HEK293 (cell line): ENCODE data around the gene KIF11.

Source experiments
- BCL11B ChIP-seq: fragments of 450-650 bp; formaldehyde crosslinking; IDR thresholded peaks from 2 replicates; pipeline ENCODE4 v1.5.1; 2016; ENCODE audit warnings: low read depth, missing biosample characterization, missing genetic modification characterization
- FEZF1 ChIP-seq: fragments of 450-650 bp; formaldehyde crosslinking; IDR thresholded peaks from 2 replicates; pipeline ENCODE4 v1.5.1; 2016; ENCODE audit warnings: missing biosample characterization, missing genetic modification characterization
- KLF10 ChIP-seq: fragments of 450-650 bp; IDR thresholded peaks from 2 replicates; pipeline ENCODE4 v1.5.1; 2018; ENCODE audit warnings: missing biosample characterization, mild to moderate bottlenecking, missing genetic modification characterization
- KLF16 ChIP-seq: fragments of 450-650 bp; formaldehyde crosslinking; IDR thresholded peaks from 2 replicates; pipeline ENCODE4 v1.5.1; 2017; ENCODE audit warnings: missing biosample characterization, missing genetic modification characterization
- RBAK ChIP-seq: fragments of 450-650 bp; formaldehyde crosslinking; IDR thresholded peaks from 2 replicates; pipeline ENCODE4 v1.5.1; 2016; ENCODE audit warnings: missing biosample characterization, missing genetic modification characterization
- SP3 ChIP-seq: fragments of 450-650 bp; formaldehyde crosslinking; IDR thresholded peaks from 2 replicates; pipeline ENCODE4 v1.5.1; 2016; ENCODE audit warnings: missing biosample characterization, missing genetic modification characterization
- WT1 ChIP-seq: fragments of 450-650 bp; formaldehyde crosslinking; IDR thresholded peaks from 2 replicates; pipeline ENCODE4 v1.5.1; 2016; ENCODE audit warnings: missing biosample characterization, missing genetic modification characterization
- ZFP69B ChIP-seq: fragments of 450-650 bp; formaldehyde crosslinking; IDR thresholded peaks from 2 replicates; pipeline ENCODE4 v1.5.1; 2016; ENCODE audit warnings: missing biosample characterization, missing genetic modification characterization
- ZNF146 ChIP-seq: fragments of 450-650 bp; formaldehyde crosslinking; IDR thresholded peaks from 2 replicates; pipeline ENCODE4 v1.5.1; 2016; ENCODE audit warnings: missing biosample characterization, missing genetic modification characterization
- ZNF155 ChIP-seq: fragments of 450-650 bp; formaldehyde crosslinking; IDR thresholded peaks from 2 replicates; pipeline ENCODE4 v1.5.1; 2016; ENCODE audit warnings: missing biosample characterization, missing genetic modification characterization
- ZNF24 ChIP-seq: fragments of 450-650 bp; formaldehyde crosslinking; IDR thresholded peaks from 2 replicates; pipeline ENCODE4 v1.5.1; 2016; ENCODE audit warnings: missing biosample characterization, missing genetic modification characterization
- TF ChIP-seq, protein P1 (sequence below): fragments of 450-650 bp; formaldehyde crosslinking; IDR thresholded peaks from 2 replicates; pipeline ENCODE4 v1.5.1; 2017; ENCODE audit warnings: missing biosample characterization, mild to moderate bottlenecking, missing genetic modification characterization, moderate library complexity
- TF ChIP-seq, protein P2 (sequence below): fragments of 450-650 bp; formaldehyde crosslinking; IDR thresholded peaks from 2 replicates; pipeline ENCODE4 v1.5.1; 2016; ENCODE audit warnings: missing biosample characterization, missing genetic modification characterization
- TF ChIP-seq, protein P3 (sequence below): fragments of 450-650 bp; formaldehyde crosslinking; IDR thresholded peaks from 2 replicates; pipeline ENCODE4 v1.5.1; 2016; ENCODE audit warnings: missing biosample characterization, missing genetic modification characterization, borderline replicate concordance
- TF ChIP-seq, protein P4 (sequence below): fragments of 450-650 bp; formaldehyde crosslinking; conservative IDR thresholded peaks from 2 replicates; pipeline ENCODE4 v1.5.1; 2016; ENCODE audit warnings: low read depth, missing biosample characterization, missing genetic modification characterization
- TF ChIP-seq, protein P5 (sequence below): fragments of 450-650 bp; formaldehyde crosslinking; IDR thresholded peaks from 2 replicates; pipeline ENCODE4 v1.5.1; 2016; ENCODE audit warnings: missing biosample characterization, missing genetic modification characterization
- TF ChIP-seq, protein P6 (sequence below): fragments of 450-650 bp; formaldehyde crosslinking; IDR thresholded peaks from 2 replicates; pipeline ENCODE4 v1.5.1; 2017; ENCODE audit warnings: missing biosample characterization, missing genetic modification characterization
- TF ChIP-seq, protein P7 (sequence below): fragments of 450-650 bp; formaldehyde crosslinking; conservative IDR thresholded peaks from 2 replicates; pipeline ENCODE4 v1.5.1; 2016; ENCODE audit warnings: low read depth, missing biosample characterization, missing genetic modification characterization

Gene KIF11

DNA sequence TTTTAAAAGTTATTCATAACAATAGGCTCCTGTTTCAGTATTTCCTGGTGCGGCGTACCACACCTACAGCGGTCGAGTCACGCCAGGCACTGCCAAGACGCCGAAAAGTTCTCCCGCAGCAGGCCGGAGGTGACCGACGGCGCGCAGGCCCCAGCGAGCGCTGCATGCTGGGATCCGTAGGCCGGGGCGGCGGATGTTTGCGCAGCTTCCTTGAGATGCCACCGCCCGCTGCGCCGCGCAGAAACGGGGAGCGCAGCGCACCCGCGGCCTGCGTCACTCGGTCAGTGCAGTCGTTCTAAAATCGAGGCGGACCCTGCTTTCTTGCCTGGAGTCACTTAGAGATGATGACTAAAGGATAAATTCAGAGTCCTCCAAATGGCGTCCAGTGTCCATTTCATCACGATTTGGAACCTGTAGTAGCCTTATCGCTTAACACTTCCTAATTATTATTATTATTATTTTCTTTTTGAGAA, 1.3 kb upstream of the KIF11 start (continued):
- TF ChIP-seq, protein P1, sequence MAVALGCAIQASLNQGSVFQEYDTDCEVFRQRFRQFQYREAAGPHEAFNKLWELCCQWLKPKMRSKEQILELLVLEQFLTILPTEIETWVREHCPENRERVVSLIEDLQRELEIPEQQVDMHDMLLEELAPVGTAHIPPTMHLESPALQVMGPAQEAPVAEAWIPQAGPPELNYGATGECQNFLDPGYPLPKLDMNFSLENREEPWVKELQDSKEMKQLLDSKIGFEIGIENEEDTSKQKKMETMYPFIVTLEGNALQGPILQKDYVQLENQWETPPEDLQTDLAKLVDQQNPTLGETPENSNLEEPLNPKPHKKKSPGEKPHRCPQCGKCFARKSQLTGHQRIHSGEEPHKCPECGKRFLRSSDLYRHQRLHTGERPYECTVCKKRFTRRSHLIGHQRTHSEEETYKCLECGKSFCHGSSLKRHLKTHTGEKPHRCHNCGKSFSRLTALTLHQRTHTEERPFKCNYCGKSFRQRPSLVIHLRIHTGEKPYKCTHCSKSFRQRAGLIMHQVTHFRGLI (tag by site-specific recombination): no peak
- TF ChIP-seq WT1 (tag by site-specific recombination) (no peak), ZFP69B (tag by site-specific recombination) (0 out of 2 replicates have a peak, but pooled peaks have one; percentile 34), BCL11B (no peak), FEZF1 (tag by site-specific recombination) (no peak), KLF16 (tag by site-specific recombination) (peak; percentile 36), RBAK (tag by site-specific recombination) (no peak), ZNF155 (tag by site-specific recombination) (no peak), ZNF146 (no peak), ZNF24 (tag by site-specific recombination) (no peak), SP3 (tag by site-specific recombination) (peak; percentile 64), KLF10 (tag by site-specific recombination) (no peak; the same call in 1 of the 2 replicates)
- TF ChIP-seq, protein P2, sequence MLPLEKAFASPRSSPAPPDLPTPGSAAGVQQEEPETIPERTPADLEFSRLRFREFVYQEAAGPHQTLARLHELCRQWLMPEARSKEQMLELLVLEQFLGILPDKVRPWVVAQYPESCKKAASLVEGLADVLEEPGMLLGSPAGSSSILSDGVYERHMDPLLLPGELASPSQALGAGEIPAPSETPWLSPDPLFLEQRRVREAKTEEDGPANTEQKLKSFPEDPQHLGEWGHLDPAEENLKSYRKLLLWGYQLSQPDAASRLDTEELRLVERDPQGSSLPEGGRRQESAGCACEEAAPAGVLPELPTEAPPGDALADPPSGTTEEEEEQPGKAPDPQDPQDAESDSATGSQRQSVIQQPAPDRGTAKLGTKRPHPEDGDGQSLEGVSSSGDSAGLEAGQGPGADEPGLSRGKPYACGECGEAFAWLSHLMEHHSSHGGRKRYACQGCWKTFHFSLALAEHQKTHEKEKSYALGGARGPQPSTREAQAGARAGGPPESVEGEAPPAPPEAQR (tag by site-specific recombination): no peak
- TF ChIP-seq, protein P3, sequence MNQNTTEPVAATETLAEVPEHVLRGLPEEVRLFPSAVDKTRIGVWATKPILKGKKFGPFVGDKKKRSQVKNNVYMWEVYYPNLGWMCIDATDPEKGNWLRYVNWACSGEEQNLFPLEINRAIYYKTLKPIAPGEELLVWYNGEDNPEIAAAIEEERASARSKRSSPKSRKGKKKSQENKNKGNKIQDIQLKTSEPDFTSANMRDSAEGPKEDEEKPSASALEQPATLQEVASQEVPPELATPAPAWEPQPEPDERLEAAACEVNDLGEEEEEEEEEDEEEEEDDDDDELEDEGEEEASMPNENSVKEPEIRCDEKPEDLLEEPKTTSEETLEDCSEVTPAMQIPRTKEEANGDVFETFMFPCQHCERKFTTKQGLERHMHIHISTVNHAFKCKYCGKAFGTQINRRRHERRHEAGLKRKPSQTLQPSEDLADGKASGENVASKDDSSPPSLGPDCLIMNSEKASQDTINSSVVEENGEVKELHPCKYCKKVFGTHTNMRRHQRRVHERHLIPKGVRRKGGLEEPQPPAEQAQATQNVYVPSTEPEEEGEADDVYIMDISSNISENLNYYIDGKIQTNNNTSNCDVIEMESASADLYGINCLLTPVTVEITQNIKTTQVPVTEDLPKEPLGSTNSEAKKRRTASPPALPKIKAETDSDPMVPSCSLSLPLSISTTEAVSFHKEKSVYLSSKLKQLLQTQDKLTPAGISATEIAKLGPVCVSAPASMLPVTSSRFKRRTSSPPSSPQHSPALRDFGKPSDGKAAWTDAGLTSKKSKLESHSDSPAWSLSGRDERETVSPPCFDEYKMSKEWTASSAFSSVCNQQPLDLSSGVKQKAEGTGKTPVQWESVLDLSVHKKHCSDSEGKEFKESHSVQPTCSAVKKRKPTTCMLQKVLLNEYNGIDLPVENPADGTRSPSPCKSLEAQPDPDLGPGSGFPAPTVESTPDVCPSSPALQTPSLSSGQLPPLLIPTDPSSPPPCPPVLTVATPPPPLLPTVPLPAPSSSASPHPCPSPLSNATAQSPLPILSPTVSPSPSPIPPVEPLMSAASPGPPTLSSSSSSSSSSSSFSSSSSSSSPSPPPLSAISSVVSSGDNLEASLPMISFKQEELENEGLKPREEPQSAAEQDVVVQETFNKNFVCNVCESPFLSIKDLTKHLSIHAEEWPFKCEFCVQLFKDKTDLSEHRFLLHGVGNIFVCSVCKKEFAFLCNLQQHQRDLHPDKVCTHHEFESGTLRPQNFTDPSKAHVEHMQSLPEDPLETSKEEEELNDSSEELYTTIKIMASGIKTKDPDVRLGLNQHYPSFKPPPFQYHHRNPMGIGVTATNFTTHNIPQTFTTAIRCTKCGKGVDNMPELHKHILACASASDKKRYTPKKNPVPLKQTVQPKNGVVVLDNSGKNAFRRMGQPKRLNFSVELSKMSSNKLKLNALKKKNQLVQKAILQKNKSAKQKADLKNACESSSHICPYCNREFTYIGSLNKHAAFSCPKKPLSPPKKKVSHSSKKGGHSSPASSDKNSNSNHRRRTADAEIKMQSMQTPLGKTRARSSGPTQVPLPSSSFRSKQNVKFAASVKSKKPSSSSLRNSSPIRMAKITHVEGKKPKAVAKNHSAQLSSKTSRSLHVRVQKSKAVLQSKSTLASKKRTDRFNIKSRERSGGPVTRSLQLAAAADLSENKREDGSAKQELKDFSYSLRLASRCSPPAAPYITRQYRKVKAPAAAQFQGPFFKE (tag by site-specific recombination): no peak
- TF ChIP-seq, protein P4, sequence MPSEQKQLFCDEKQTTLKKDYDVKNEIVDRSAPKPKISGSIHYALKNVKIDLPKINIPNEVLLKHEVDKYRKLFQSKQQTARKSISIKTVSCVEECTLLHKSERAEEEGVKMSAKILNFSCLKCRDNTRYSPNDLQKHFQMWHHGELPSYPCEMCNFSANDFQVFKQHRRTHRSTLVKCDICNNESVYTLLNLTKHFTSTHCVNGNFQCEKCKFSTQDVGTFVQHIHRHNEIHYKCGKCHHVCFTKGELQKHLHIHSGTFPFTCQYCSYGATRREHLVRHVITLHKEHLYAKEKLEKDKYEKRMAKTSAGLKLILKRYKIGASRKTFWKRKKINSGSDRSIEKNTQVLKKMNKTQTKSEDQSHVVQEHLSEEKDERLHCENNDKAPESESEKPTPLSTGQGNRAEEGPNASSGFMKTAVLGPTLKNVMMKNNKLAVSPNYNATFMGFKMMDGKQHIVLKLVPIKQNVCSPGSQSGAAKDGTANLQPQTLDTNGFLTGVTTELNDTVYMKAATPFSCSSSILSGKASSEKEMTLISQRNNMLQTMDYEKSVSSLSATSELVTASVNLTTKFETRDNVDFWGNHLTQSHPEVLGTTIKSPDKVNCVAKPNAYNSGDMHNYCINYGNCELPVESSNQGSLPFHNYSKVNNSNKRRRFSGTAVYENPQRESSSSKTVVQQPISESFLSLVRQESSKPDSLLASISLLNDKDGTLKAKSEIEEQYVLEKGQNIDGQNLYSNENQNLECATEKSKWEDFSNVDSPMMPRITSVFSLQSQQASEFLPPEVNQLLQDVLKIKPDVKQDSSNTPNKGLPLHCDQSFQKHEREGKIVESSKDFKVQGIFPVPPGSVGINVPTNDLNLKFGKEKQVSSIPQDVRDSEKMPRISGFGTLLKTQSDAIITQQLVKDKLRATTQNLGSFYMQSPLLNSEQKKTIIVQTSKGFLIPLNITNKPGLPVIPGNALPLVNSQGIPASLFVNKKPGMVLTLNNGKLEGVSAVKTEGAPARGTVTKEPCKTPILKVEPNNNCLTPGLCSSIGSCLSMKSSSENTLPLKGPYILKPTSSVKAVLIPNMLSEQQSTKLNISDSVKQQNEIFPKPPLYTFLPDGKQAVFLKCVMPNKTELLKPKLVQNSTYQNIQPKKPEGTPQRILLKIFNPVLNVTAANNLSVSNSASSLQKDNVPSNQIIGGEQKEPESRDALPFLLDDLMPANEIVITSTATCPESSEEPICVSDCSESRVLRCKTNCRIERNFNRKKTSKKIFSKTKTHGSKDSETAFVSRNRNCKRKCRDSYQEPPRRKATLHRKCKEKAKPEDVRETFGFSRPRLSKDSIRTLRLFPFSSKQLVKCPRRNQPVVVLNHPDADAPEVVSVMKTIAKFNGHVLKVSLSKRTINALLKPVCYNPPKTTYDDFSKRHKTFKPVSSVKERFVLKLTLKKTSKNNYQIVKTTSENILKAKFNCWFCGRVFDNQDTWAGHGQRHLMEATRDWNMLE (tag by site-specific recombination): 0 out of 2 replicates have a peak, but pooled peaks have one; percentile 14
- TF ChIP-seq, protein P5, sequence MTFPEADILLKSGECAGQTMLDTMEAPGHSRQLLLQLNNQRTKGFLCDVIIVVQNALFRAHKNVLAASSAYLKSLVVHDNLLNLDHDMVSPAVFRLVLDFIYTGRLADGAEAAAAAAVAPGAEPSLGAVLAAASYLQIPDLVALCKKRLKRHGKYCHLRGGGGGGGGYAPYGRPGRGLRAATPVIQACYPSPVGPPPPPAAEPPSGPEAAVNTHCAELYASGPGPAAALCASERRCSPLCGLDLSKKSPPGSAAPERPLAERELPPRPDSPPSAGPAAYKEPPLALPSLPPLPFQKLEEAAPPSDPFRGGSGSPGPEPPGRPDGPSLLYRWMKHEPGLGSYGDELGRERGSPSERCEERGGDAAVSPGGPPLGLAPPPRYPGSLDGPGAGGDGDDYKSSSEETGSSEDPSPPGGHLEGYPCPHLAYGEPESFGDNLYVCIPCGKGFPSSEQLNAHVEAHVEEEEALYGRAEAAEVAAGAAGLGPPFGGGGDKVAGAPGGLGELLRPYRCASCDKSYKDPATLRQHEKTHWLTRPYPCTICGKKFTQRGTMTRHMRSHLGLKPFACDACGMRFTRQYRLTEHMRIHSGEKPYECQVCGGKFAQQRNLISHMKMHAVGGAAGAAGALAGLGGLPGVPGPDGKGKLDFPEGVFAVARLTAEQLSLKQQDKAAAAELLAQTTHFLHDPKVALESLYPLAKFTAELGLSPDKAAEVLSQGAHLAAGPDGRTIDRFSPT: no peak
- TF ChIP-seq, protein P6, sequence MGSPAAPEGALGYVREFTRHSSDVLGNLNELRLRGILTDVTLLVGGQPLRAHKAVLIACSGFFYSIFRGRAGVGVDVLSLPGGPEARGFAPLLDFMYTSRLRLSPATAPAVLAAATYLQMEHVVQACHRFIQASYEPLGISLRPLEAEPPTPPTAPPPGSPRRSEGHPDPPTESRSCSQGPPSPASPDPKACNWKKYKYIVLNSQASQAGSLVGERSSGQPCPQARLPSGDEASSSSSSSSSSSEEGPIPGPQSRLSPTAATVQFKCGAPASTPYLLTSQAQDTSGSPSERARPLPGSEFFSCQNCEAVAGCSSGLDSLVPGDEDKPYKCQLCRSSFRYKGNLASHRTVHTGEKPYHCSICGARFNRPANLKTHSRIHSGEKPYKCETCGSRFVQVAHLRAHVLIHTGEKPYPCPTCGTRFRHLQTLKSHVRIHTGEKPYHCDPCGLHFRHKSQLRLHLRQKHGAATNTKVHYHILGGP (tag by site-specific recombination): no peak
- TF ChIP-seq, protein P7, sequence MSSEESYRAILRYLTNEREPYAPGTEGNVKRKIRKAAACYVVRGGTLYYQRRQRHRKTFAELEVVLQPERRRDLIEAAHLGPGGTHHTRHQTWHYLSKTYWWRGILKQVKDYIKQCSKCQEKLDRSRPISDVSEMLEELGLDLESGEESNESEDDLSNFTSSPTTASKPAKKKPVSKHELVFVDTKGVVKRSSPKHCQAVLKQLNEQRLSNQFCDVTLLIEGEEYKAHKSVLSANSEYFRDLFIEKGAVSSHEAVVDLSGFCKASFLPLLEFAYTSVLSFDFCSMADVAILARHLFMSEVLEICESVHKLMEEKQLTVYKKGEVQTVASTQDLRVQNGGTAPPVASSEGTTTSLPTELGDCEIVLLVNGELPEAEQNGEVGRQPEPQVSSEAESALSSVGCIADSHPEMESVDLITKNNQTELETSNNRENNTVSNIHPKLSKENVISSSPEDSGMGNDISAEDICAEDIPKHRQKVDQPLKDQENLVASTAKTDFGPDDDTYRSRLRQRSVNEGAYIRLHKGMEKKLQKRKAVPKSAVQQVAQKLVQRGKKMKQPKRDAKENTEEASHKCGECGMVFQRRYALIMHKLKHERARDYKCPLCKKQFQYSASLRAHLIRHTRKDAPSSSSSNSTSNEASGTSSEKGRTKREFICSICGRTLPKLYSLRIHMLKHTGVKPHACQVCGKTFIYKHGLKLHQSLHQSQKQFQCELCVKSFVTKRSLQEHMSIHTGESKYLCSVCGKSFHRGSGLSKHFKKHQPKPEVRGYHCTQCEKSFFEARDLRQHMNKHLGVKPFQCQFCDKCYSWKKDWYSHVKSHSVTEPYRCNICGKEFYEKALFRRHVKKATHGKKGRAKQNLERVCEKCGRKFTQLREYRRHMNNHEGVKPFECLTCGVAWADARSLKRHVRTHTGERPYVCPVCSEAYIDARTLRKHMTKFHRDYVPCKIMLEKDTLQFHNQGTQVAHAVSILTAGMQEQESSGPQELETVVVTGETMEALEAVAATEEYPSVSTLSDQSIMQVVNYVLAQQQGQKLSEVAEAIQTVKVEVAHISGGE (tag by site-specific recombination): peak; percentile 83
